ENCODE measurements around the gene STK11IP.

Gene STK11IP

GRCh38 chr2:219658196-219658846 lies 60.7 kb downstream of the STK11IP start:
- no peak for DNase-seq

- DNase-seq: no peak
These were observed 61.2 kb downstream of the STK11IP start for GRCh38 chr2:219658874-219659273.

- no peak for DNase-seq
These were observed 63.7 kb downstream of the STK11IP start for GRCh38 chr2:219661197-219661954.

DNA sequence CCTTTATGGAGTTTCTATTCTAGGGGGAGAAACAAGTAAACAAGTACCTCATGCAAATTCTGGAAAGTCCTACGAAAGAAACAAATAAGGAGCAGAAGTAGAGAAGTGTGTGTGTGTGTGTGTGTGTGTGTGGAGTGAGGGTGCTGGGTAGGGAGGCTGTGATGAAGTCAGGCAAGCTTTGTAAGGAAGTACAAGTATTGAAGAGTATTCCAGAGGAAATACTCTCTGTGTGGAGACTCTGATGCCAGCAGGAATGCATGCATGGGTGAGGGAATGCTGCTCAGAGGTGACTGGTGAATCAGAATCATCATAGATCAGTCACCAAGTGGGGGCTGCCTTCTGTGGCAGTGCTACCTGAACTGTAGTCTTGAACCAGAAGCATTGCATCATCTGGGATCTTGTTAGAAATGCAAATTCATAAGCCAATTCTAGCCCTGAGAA lies 64.3 kb downstream of the STK11IP start:
- DNase-seq: no peak

GRCh38 chr2:219662566-219662965 lies 64.9 kb downstream of the STK11IP start:
- DNase-seq: no peak

DNA sequence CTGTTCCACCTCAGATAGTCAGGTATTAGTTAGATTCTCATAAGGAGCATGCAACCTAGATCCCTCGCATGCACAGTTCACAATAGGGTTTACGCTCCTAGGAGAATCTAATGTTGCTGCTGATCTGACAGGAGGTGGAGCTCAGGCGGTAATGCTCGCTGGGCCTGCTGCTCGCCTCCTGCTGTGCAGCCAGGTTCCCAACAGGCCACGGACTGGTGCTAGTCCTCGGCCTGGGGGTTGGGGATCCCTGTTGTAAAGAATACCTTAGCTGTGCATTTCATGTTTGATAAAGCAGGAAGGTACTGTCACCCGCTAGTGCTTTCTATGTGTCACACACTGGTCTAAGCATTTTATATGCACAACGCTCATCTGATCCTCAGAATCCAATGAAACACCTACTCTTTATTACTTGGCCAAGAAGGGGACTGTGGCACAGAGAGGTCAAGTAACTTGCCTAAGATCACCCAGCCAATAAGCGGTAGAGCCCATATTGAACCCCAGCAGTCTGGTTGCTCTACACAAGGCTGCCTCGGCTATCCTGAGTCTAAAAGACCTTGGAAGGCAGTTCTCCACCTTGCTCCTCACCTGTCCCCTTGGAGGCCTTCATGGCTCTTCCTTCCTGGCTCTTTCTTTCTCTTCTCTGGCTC lies 65.6 kb downstream of the STK11IP start:
- no peak for DNase-seq

- no peak for DNase-seq
These were observed 66.4 kb downstream of the STK11IP start for GRCh38 chr2:219664041-219664440.

- DNase-seq: no peak
These were observed 67.3 kb downstream of the STK11IP start for GRCh38 chr2:219664944-219665343.

DNA sequence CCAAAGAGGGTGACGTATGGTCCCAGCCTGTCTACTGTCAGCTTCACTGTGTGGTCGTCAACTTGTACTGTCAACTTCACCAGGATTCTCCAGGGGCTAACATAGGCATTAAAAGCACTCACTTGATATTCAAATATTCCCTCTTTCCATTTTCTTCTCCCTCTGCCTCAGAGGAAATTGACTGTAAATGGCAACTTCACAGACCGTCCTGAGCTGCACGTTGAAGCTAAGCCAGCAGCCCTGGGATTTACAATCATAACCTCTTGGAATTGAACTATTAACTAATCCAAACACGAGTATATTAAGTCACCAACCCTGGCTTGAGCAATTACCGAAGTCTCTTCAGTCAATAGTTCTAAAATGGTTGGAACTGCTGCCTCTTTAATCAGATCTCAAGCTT lies 68.3 kb downstream of the STK11IP start:
- DNase-seq: no peak

Measured in suppressor macrophage treated with lipopolysaccharide for 4 hours (primary cell).